ENCODE results near the gene AVPR2. TPM values are rescaled to one million over a fixed set of nuclear protein-coding genes. Genes with fewer than 3 reads are reported as not detected.

AVPR2 gene
- total and polyA plus RNA-seq, 7 experiments from 2014 or later, result 0.29 TPM; not detected in 6

DNA sequence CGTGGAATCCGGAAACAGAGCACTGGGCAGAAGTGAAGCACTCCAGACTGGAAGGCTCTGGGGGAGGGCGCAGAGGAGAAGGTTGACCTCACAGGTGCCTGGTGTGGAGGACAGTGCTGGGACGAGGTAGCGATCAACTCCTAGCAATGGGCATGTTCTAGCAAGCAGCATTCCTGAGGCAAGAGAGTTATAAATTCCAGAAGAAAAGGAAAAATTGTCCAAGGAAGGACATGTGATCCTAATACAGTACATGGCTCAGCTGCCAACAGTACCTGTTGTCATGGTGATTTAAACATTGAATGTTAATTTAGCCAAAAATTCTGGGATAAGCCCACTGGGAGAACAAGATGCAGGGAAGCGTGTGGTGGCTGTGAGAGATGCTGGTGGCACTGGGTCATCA, 13.4 kb downstream of the AVPR2 start:
- H3K27me3 Mint-ChIP-seq, result no peaks in the 10 kb centered on the region
- H3K36me3 Mint-ChIP-seq, result peaks cover 0 to 21% (median 0%) of the 10 kb centered on the region in 5 donors
- peaks cover 0 to 29% (median 16%) of the 10 kb centered on the region in 7 donors for H3K4me1 Mint-ChIP-seq
- Histone ChIP-seq H3K36me3 (ENCODE audit: control insufficient read depth in 2 of 3, insufficient read depth in 3 of 3, low read length in 3 of 3) (peaks cover 0 to 64% (median 4%) of the 10 kb centered on the region in 3 experiments), H3K27ac (ENCODE audit: low read depth, low read length) (no peak overlapping the region), H3K4me1 (ENCODE audit: control insufficient read depth in 2 of 2, insufficient read depth in 2 of 2, low read length in 2 of 2) (peaks cover 9 to 10% of the 10 kb centered on the region in 2 donors), H3K4me3 (ENCODE audit: low read length) (no peak overlapping the region), H3K27me3 (ENCODE audit: control insufficient read depth in 2 of 2, insufficient read depth in 2 of 2, low read length in 2 of 2) (no peaks in the 10 kb centered on the region), H3K9me3 (ENCODE audit: control insufficient read depth in 2 of 3, low read length in 3 of 3) (no peaks in the 10 kb centered on the region)
- POLR2A ChIA-PET, result interaction anchor here (0.7 to 1.1 kb wide), 3 partner anchors 8 to 19 kb away, joined by 3 to 4 read pairs (median 3); partner anchors contain the start of gene ARHGAP4
- no peak overlapping the region for H3K4me3 Mint-ChIP-seq
- ATAC-seq, result no peak
- DNase-seq, result no peak
- intact Hi-C loops (cut with micrococcal nuclease), result no loop called here
- H3K27ac Mint-ChIP-seq, result peak overlapping the region in 3 of 9 donors; percentile 37 to 48 (median 42)
- H3K9me3 Mint-ChIP-seq, result no peaks in the 10 kb centered on the region
- CTCF ChIA-PET, result no interaction called here

DNA sequence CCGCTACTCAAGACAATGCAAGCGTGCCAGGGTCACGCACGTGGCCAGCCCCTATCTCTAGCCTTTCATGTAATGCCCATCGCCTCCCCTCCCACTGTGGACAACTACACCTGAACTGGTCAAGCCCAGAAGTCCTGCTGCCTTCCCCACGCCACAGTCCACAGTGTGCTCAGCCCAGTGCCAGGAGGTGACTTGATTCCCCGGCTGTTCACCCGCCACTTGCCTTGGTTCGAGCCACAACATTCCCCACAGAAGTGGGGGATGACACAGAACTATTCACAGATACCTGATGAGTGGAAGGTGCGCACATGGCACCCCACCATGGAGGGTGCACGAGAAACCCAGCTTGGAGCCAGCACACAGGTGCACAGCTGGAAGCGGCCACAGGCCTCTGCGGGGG, 14.8 kb downstream of the AVPR2 start:
- CTCF ChIA-PET, result interaction anchor here (13.2 kb wide), 1 partner anchor 30 kb away, joined by 168 read pairs; the partner anchor contains the start of gene RENBP
- intact Hi-C loops (cut with micrococcal nuclease), result no loop called here

DNA sequence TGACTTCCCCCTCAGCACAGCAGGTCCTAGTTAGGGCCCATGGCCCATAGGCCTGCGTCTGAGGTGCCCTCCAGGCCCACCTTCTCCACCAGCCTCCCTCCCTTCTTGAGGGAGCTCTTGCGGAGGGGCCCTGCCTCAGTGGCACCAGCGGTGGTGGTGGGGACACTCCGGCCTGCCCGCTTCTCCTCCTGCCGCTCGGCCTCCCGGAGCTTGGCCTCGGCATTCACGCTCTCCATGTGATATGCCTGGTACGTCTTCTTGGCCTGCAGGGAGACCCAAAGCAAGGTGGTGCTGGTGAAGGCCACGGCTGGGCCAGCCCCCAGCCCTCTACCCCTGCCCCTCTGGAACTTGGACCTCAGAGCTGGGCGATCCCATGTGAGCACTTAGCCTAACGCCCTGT, 16.1 kb downstream of the AVPR2 start:
- H3K4me1 Mint-ChIP-seq, result peaks cover 0 to 56% (median 23%) of the 10 kb centered on the region in 7 donors
- H3K36me3 Mint-ChIP-seq, result peaks cover 0 to 27% (median 0%) of the 10 kb centered on the region in 5 donors
- no peaks in the 10 kb centered on the region for H3K27me3 Mint-ChIP-seq
- intact Hi-C loops (cut with micrococcal nuclease), result loop anchor here in 1 of 2 donors (10.0 kb wide), 1 partner anchor 574 kb away; the partner anchor contains the start of gene SLC10A3
- H3K27ac Mint-ChIP-seq, result no peak overlapping the region
- CTCF ChIA-PET, result interaction anchor here (13.2 kb wide), 1 partner anchor 28 kb away, joined by 168 read pairs; the partner anchor contains the start of gene RENBP
- Histone ChIP-seq H3K4me3 (ENCODE audit: low read length) (no peak overlapping the region), H3K9me3 (ENCODE audit: control insufficient read depth in 2 of 3, low read length in 3 of 3) (no peaks in the 10 kb centered on the region), H3K27ac (ENCODE audit: low read depth, low read length) (no peak overlapping the region), H3K36me3 (ENCODE audit: control insufficient read depth in 2 of 3, insufficient read depth in 3 of 3, low read length in 3 of 3) (peaks cover 0 to 50% (median 4%) of the 10 kb centered on the region in 3 experiments), H3K27me3 (ENCODE audit: control insufficient read depth in 2 of 2, insufficient read depth in 2 of 2, low read length in 2 of 2) (no peaks in the 10 kb centered on the region), H3K4me1 (ENCODE audit: control insufficient read depth in 2 of 2, insufficient read depth in 2 of 2, low read length in 2 of 2) (peaks cover 13 to 19% of the 10 kb centered on the region in 2 donors)
- DNase-seq (no peak), ATAC-seq (no peak)
- H3K9me3 Mint-ChIP-seq, result peaks cover 0 to under 1% (median 0%) of the 10 kb centered on the region in 11 donors
- POLR2A ChIA-PET, result interaction anchor here (9.0 to 17.4 kb wide), 2 partner anchors 10 to 23 kb away, joined by 111 to 384 read pairs; partner anchors contain the start of genes NAA10 and RENBP
- no peak overlapping the region for H3K4me3 Mint-ChIP-seq

More for the DNA sequence above, 14.8 kb downstream of the AVPR2 start:
- ATAC-seq, result no peak
- Mint-ChIP-seq H3K4me1 (peaks cover 0 to 43% (median 22%) of the 10 kb centered on the region in 7 donors), H3K4me3 (peak overlapping the region in 1 of 10 donors; percentile 32), H3K27me3 (no peaks in the 10 kb centered on the region), H3K9me3 (no peaks in the 10 kb centered on the region), H3K36me3 (peaks cover 0 to 23% (median 0%) of the 10 kb centered on the region in 5 donors), H3K27ac (peak overlapping the region in 1 of 9 donors; percentile 62)
- Histone ChIP-seq H3K36me3 (ENCODE audit: control insufficient read depth in 2 of 3, insufficient read depth in 3 of 3, low read length in 3 of 3) (peaks cover 0 to 51% (median 4%) of the 10 kb centered on the region in 3 experiments), H3K4me1 (ENCODE audit: control insufficient read depth in 2 of 2, insufficient read depth in 2 of 2, low read length in 2 of 2) (peaks cover 9 to 19% of the 10 kb centered on the region in 2 donors), H3K9me3 (ENCODE audit: control insufficient read depth in 2 of 3, low read length in 3 of 3) (no peaks in the 10 kb centered on the region), H3K4me3 (ENCODE audit: low read length) (no peak overlapping the region), H3K27me3 (ENCODE audit: control insufficient read depth in 2 of 2, insufficient read depth in 2 of 2, low read length in 2 of 2) (no peaks in the 10 kb centered on the region), H3K27ac (ENCODE audit: low read depth, low read length) (no peak overlapping the region)
- POLR2A ChIA-PET, result interaction anchor here (0.7 to 17.4 kb wide), 2 partner anchors 24 to 38 kb away, joined by 4 to 384 read pairs; partner anchors contain the start of genes NAA10 and RENBP
- DNase-seq, result no peak

DNA sequence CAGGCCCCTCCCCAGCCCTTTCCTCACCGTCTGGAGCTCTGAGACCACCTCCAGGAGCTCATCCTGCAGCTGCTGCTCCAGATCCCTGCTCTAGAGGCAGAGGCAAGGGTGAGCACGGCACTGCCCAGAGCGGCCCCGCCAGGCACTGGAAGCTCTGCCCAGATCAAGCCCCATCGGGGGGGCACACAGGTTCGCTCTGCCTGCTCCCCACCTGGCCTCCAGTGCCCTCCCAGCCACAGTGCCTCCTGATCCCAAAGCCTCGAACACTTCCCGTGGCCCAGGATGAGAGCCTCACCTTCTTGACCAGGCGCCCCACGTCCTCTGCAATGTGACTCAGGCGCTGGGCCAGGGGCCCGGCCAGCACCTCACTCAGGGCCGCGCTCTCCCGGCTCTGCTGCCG, 16.6 kb downstream of the AVPR2 start:
- no peak for DNase-seq
- H3K27ac ChIP-seq (ENCODE audit: low read depth, low read length), result no peak overlapping the region
- no peak overlapping the region for H3K4me3 ChIP-seq (ENCODE audit: low read length)
- ChIA-PET POLR2A (interaction anchor here (9.0 to 17.4 kb wide), 2 partner anchors 11 to 23 kb away, joined by 111 to 384 read pairs; partner anchors contain the start of genes NAA10 and RENBP), CTCF (interaction anchor here (13.2 kb wide), 1 partner anchor 28 kb away, joined by 168 read pairs; the partner anchor contains the start of gene RENBP)
- Mint-ChIP-seq H3K9me3 (peaks cover 0 to 2% (median 0%) of the 10 kb centered on the region in 11 donors), H3K4me3 (peak overlapping the region in 2 of 10 donors; percentile 29 to 92), H3K27ac (peak overlapping the region in 1 of 9 donors; percentile 14), H3K4me1 (peaks cover 0 to 55% (median 25%) of the 10 kb centered on the region in 7 donors), H3K36me3 (peaks cover 0 to 27% (median 0%) of the 10 kb centered on the region in 5 donors), H3K27me3 (no peaks in the 10 kb centered on the region)
- H3K36me3 ChIP-seq (ENCODE audit: control insufficient read depth in 2 of 3, insufficient read depth in 3 of 3, low read length in 3 of 3), result peaks cover 0 to 45% (median 4%) of the 10 kb centered on the region in 3 experiments
- no peaks in the 10 kb centered on the region for H3K27me3 ChIP-seq (ENCODE audit: control insufficient read depth in 2 of 2, insufficient read depth in 2 of 2, low read length in 2 of 2)
- peaks cover 13 to 19% of the 10 kb centered on the region in 2 donors for H3K4me1 ChIP-seq (ENCODE audit: control insufficient read depth in 2 of 2, insufficient read depth in 2 of 2, low read length in 2 of 2)
- intact Hi-C loops (cut with micrococcal nuclease), result loop anchor here in 1 of 2 donors (10.0 kb wide), 1 partner anchor 574 kb away; the partner anchor contains the start of gene SLC10A3
- H3K9me3 ChIP-seq (ENCODE audit: control insufficient read depth in 2 of 3, low read length in 3 of 3), result no peaks in the 10 kb centered on the region
- ATAC-seq, result no peak

DNA sequence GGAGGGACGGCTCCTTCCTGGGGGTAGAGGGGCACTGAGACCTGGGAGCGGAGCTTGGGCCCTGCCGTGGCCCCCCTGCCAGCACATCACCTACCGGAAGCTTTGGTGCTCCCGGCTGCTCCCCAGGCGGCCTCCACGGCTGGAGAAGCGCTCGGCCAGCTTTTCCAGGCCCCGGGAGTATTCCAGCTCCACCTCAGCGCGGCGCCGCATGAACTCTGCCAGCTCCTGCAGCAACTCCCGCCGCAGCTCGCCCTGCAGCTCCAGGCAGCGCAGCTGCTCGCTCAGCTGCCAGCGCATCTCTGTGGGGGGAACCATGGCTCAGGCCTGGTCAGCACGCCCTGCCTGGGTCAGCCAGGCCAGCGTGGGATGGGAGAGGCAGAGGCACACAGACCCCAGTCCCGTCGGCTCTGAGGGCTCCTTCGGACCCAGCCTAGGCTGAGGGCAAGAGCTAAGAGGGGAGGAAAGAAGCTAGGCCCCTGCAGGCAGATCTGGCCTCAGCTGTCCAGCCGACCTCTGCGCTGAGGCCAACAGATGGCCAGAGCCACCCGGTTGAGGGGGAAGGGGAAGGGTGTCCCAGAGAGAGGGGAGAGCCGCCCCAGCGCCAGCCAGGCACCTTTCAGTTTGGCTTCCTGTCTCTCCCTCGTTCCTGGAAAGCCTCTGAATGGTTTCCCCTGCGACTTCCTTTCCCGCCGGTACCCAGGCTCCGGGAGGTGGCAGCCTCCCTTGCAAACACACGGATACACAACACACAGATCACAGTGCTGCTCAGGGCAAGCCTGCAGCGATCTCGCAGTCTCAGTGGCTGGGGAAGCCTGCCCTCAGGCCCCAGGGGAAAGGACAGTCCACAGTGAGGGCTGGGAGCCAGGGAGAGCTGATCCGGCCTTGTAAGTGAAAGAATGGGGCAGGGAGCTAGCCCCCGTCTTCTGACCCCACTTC, 17.3 kb downstream of the AVPR2 start:
- Histone ChIP-seq H3K27ac (ENCODE audit: low read depth, low read length) (peak overlapping the region; percentile 98), H3K4me1 (ENCODE audit: control insufficient read depth in 2 of 2, insufficient read depth in 2 of 2, low read length in 2 of 2) (peaks cover 13 to 19% of the 10 kb centered on the region in 2 donors), H3K4me3 (ENCODE audit: low read length) (peak overlapping the region; percentile 47)

More for the DNA sequence above, 17.3 kb downstream of the AVPR2 start:
- Histone ChIP-seq H3K27me3 (ENCODE audit: control insufficient read depth in 2 of 2, insufficient read depth in 2 of 2, low read length in 2 of 2) (no peaks in the 10 kb centered on the region), H3K9me3 (ENCODE audit: control insufficient read depth in 2 of 3, low read length in 3 of 3) (no peaks in the 10 kb centered on the region), H3K36me3 (ENCODE audit: control insufficient read depth in 2 of 3, insufficient read depth in 3 of 3, low read length in 3 of 3) (peaks cover 0 to 40% (median 4%) of the 10 kb centered on the region in 3 experiments)
- ChIA-PET POLR2A (interaction anchor here (0.6 to 17.4 kb wide), 4 partner anchors 12 to 47 kb away, joined by 3 to 384 read pairs (median 119); partner anchors contain the start of genes HCFC1, NAA10, RENBP and TMEM187), CTCF (interaction anchor here (0.9 to 13.2 kb wide), 2 partner anchors 27 to 45 kb away, joined by 3 to 168 read pairs; partner anchors contain the start of gene RENBP)
- Mint-ChIP-seq H3K4me3 (peak overlapping the region; percentile 60 to 98 (median 94)), H3K27ac (peak overlapping the region in 8 of 9 donors; percentile 10 to 96 (median 78)), H3K27me3 (no peaks in the 10 kb centered on the region), H3K4me1 (peaks cover 0 to 53% (median 23%) of the 10 kb centered on the region in 7 donors), H3K9me3 (peaks cover 0 to 2% (median 0%) of the 10 kb centered on the region in 11 donors), H3K36me3 (peaks cover 0 to 25% (median 0%) of the 10 kb centered on the region in 5 donors)
- DNase-seq (no peak), ATAC-seq (no peak)
- intact Hi-C loops (cut with micrococcal nuclease), result loop anchor here in 1 of 2 donors (10.0 kb wide), 1 partner anchor 573 kb away; the partner anchor contains the start of gene SLC10A3
